ENCODE measurements around the gene CHRNB1. TPM values are rescaled to one million over a fixed set of nuclear protein-coding genes. Genes with fewer than 3 reads are reported as not detected.

The CHRNB1 gene
- polyA plus RNA-seq, 1 donor = 10.5 TPM

- peak; percentile 79 for DNase-seq
Observed at GRCh38 chr17:7436556-7437368, 8.1 kb upstream of the CHRNB1 start.

GRCh38 chr17:7437369-7437863, 7.4 kb upstream of the CHRNB1 start:
- DNase-seq = no peak

GRCh38 chr17:7437950-7438614, 6.8 kb upstream of the CHRNB1 start:
- DNase-seq = no peak

- DNase-seq = no peak
Observed at GRCh38 chr17:7438656-7439460, 6.0 kb upstream of the CHRNB1 start.

- no peak for DNase-seq
Observed at GRCh38 chr17:7439462-7440112, 5.3 kb upstream of the CHRNB1 start, which contains the start of gene FGF11. Gene FGF11, plus strand, starts transcription at chr17:7439512. Its CDS starts 109 bp downstream, at chr17:7439621.

GRCh38 chr17:7440113-7440833, 4.6 kb upstream of the CHRNB1 start:
- no peak for DNase-seq

- DNase-seq = no peak
Observed at GRCh38 chr17:7440834-7441195, 4.0 kb upstream of the CHRNB1 start.

- DNase-seq = no peak
Observed at GRCh38 chr17:7441266-7441665, 3.6 kb upstream of the CHRNB1 start.

- no peak for DNase-seq
Observed at GRCh38 chr17:7442142-7442541, 2.7 kb upstream of the CHRNB1 start.

- no peak for DNase-seq
Observed at GRCh38 chr17:7443499-7444485, 1.1 kb upstream of the CHRNB1 start.

GRCh38 chr17:7445619-7445968, 733 bp downstream of the CHRNB1 start:
- no peak for DNase-seq

- no peak for DNase-seq
Observed at GRCh38 chr17:7448461-7448860, 3.6 kb downstream of the CHRNB1 start.

- no peak for DNase-seq
Observed at GRCh38 chr17:7459961-7460545, 15.2 kb downstream of the CHRNB1 start.

- DNase-seq = no peak
Observed at GRCh38 chr17:7460850-7461660, 16.2 kb downstream of the CHRNB1 start.

- DNase-seq = no peak
Observed at GRCh38 chr17:7462474-7463371, 17.9 kb downstream of the CHRNB1 start.

- DNase-seq = no peak
Observed at GRCh38 chr17:7463372-7463846, 18.5 kb downstream of the CHRNB1 start.

- DNase-seq = no peak
Observed at GRCh38 chr17:7464081-7464480, 19.2 kb downstream of the CHRNB1 start.
